Measurements from ENCODE around the gene RBM17.

DNA sequence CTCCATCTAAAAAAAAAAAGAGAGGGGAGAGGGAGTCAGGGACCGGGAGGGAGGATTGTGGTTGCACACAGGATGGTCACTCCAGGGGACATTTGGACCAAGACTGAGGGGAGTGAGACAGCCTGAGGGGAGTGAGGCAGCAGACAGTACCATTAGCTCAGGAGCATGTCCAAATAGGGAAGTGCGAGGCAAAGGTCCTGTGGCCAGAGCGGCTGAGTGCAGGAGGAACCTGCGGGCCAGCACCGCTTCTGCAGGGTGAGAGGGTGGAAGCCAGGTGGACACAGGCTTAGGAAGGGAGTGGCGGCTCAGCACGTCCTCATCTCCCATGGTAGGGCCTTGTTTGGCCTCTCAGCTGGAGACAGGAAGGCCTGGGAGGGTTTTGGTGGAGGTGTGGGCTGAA, 65.0 kb downstream of the RBM17 start:
- no peak for TF ChIP-seq EZH2 (IDR thresholded peaks at IDR 0.05; ENCODE audit: borderline replicate concordance, low read length)
- TF ChIP-seq, protein P1, sequence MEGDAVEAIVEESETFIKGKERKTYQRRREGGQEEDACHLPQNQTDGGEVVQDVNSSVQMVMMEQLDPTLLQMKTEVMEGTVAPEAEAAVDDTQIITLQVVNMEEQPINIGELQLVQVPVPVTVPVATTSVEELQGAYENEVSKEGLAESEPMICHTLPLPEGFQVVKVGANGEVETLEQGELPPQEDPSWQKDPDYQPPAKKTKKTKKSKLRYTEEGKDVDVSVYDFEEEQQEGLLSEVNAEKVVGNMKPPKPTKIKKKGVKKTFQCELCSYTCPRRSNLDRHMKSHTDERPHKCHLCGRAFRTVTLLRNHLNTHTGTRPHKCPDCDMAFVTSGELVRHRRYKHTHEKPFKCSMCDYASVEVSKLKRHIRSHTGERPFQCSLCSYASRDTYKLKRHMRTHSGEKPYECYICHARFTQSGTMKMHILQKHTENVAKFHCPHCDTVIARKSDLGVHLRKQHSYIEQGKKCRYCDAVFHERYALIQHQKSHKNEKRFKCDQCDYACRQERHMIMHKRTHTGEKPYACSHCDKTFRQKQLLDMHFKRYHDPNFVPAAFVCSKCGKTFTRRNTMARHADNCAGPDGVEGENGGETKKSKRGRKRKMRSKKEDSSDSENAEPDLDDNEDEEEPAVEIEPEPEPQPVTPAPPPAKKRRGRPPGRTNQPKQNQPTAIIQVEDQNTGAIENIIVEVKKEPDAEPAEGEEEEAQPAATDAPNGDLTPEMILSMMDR (IDR thresholded peaks at IDR 0.05; ENCODE audit: low read length): no peak

Measured in OCI-LY1 (cell line).